Activated CD4-positive, alpha-beta T cell treated with anti-CD3 and anti-CD28 coated beads for 36 hours (primary cell): ENCODE measurements around the gene RANBP3. TPM values are rescaled to one million over a fixed set of nuclear protein-coding genes. Genes with fewer than 3 reads are reported as not detected.
"Not testable (repeated sequence)": the region's sequence is repeated elsewhere in the genome, so short reads cannot be mapped to it uniquely, and the experiment has no call there.

Experiments used
- ATAC-seq: fragments of 200-7000 bp; cut with Tn5 transposase; one replicate; pipeline ENCODE4 v1.10.0; 2021; ENCODE audit warnings: mild to moderate bottlenecking, moderate library complexity
- CTCF ChIA-PET: fragments of 350-600 bp; sonication (Branson Sonifier 250); formaldehyde crosslinking; loops from one replicate; lab custom pipeline; 2021; ENCODE audit warnings: antibody characterized with exemption; lab: Charles Lee
- POLR2A ChIA-PET: fragments of 350-600 bp; sonication (Branson Sonifier 250); formaldehyde crosslinking; loops from one replicate; lab custom pipeline; 2021; ENCODE audit warnings: antibody characterized with exemption, inconsistent platforms; lab: Charles Lee
- DNase-seq: peaks from one replicate; pipeline ENCODE4 v3.0.0-alpha.2; 2020
- H3K27ac Mint-ChIP-seq: one replicate; pipeline ENCODE4 v1.8.0; 2021; ENCODE audit warnings: mixed read lengths
- H3K27me3 Mint-ChIP-seq: one replicate; pipeline ENCODE4 v1.8.0; 2021; ENCODE audit warnings: mixed read lengths
- H3K36me3 Mint-ChIP-seq: one replicate; pipeline ENCODE4 v1.8.0; 2021; ENCODE audit warnings: low read depth, mixed read lengths
- H3K4me1 Mint-ChIP-seq: one replicate; pipeline ENCODE4 v1.8.0; 2021; ENCODE audit warnings: mixed read lengths
- H3K4me3 Mint-ChIP-seq: one replicate; pipeline ENCODE4 v1.8.0; 2021; ENCODE audit warnings: mild to moderate bottlenecking, moderate library complexity, mixed read lengths
- H3K9me3 Mint-ChIP-seq: one replicate; pipeline ENCODE4 v1.8.0; 2021; ENCODE audit warnings: low read depth, mixed read lengths
- intact Hi-C, 2 experiments: fragments of 100-400 bp; cut with DNase I in 1 of 2; cut with micrococcal nuclease in 1 of 2; formaldehyde crosslinking; loops; one replicate each; pipeline versions ENCODE4 v1.14.2 to v1.15.1; 2022 to 2024; cut with DNase I, micrococcal nuclease
- total RNA-seq, 2 experiments: library from RNA; stranded (reverse); gene quantifications; one replicate each; pipeline ENCODE4 v1.2.3, GENCODE V29; 2021

Gene RANBP3
- total RNA-seq, 2 experiments from 2014 or later: 85.5 to 103 TPM

- H3K4me1 Mint-ChIP-seq: peaks cover 32% of the 10 kb centered on the region
- POLR2A ChIA-PET, DNase-seq, H3K4me3 Mint-ChIP-seq, H3K27ac Mint-ChIP-seq, H3K9me3 Mint-ChIP-seq, H3K36me3 Mint-ChIP-seq, H3K27me3 Mint-ChIP-seq, ATAC-seq: not testable (repeated sequence)
- CTCF ChIA-PET: interaction anchor here (1.1 to 4.9 kb wide), 4 partner anchors 18 to 37 kb away, joined by 6 to 34 read pairs (median 10); no protein-coding TSS in a partner anchor
- intact Hi-C loops: loop anchor here (2.0 to 5.0 kb wide), 3 partner anchors 33 to 141 kb away; no protein-coding TSS in a partner anchor
These were observed 7.9 kb upstream of the RANBP3 start for GRCh38 chr19:5985837-5986236.

DNA sequence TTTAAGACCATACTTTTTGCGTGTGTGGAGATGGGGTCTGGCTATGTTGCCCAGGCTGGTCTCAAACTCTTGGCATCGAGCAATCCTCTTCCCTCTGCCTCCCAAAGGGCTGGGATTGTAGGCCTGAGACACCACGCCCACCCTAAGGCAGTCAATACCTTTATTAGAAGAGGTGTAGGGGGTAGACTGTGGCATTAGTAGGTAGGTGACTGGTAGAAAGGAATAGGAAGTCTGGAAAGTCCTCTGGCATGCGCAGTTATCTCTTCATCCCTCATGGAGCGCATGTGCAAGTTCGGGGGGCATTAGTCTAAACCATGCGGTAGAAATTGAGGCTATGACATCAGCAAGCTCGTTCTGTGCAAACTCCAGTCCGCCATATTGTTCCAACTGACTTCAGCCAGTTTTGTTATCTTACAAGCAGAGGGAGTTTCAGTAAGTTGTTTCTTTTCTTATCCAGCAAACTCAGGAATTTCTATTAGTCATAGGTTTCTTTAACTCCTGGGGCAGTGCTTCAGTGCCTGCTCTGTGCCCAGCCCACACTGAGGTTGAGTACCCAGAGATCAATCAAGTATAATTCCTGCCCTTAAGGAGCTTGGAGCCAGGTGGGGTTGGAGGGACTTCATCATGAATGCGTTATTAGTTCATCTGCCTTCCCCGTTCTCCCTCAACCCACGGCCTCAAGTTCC lies 7.3 kb upstream of the RANBP3 start:
- Mint-ChIP-seq H3K4me3 (no peak overlapping the region), H3K36me3 (peaks cover 2% of the 10 kb centered on the region), H3K4me1 (peaks cover 34% of the 10 kb centered on the region), H3K27me3 (no peaks in the 10 kb centered on the region), H3K27ac (no peak overlapping the region), H3K9me3 (no peaks in the 10 kb centered on the region)
- CTCF ChIA-PET: interaction anchor here (1.1 to 4.9 kb wide), 5 partner anchors 17 to 141 kb away, joined by 3 to 34 read pairs (median 6); no protein-coding TSS in a partner anchor
- POLR2A ChIA-PET: no interaction called here
- DNase-seq (no peak), ATAC-seq (peak; percentile 21)
- intact Hi-C loops: loop anchor here in 1 of 2 experiments (5.0 kb wide), 1 partner anchor 142 kb away; no protein-coding TSS in a partner anchor

DNA sequence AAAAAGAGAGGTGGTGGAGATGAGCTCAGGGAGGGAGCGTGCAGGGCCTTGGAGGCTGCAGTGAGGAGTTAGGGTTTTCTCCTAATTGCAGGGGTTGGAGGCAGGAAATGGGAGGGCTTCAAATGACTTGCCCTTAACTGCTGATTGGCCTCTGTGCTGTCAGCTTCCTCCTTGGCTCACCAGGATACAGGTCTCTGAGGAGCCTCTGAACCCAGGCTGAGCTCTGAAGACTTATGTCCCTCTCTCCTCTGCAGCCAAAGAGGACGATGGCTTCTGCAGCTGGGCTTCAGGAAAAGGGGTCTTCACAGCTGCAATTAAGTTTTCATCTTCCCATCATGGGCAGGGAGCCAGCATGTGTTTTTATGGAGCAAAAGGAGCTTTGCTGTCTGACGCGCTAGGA lies 6.7 kb upstream of the RANBP3 start:
- Mint-ChIP-seq H3K27me3 (no peaks in the 10 kb centered on the region), H3K27ac (no peak overlapping the region), H3K36me3 (peaks cover 2% of the 10 kb centered on the region), H3K4me3 (no peak overlapping the region), H3K4me1 (peaks cover 40% of the 10 kb centered on the region), H3K9me3 (no peaks in the 10 kb centered on the region)
- no peak for DNase-seq
- no peak for ATAC-seq
- intact Hi-C loops: no loop called here
- CTCF ChIA-PET: interaction anchor here (1.1 to 4.9 kb wide), 5 partner anchors 16 to 141 kb away, joined by 3 to 34 read pairs (median 6); no protein-coding TSS in a partner anchor
- POLR2A ChIA-PET: interaction anchor here (0.6 to 0.7 kb wide), 2 partner anchors 39 to 363 kb away, joined by 3 read pairs; no protein-coding TSS in a partner anchor

- POLR2A ChIA-PET: interaction anchor here (0.6 kb wide), 1 partner anchor 328 kb away, joined by 6 read pairs; no protein-coding TSS in a partner anchor
- no peaks in the 10 kb centered on the region for H3K27me3 Mint-ChIP-seq
- ATAC-seq: no peak
- CTCF ChIA-PET: interaction anchor here (0.5 to 4.9 kb wide), 4 partner anchors 15 to 143 kb away, joined by 3 to 34 read pairs (median 3); no protein-coding TSS in a partner anchor
- no peak for DNase-seq
- no peaks in the 10 kb centered on the region for H3K9me3 Mint-ChIP-seq
- intact Hi-C loops: no loop called here
- H3K4me1 Mint-ChIP-seq: peaks cover 45% of the 10 kb centered on the region
- peak overlapping the region; percentile 73 for H3K27ac Mint-ChIP-seq
- no peak overlapping the region for H3K4me3 Mint-ChIP-seq
- H3K36me3 Mint-ChIP-seq: peaks cover 6% of the 10 kb centered on the region
These were observed 5.5 kb upstream of the RANBP3 start for GRCh38 chr19:5983367-5983955.

GRCh38 chr19:5978606-5979552 lies 939 bp upstream of the RANBP3 start:
- POLR2A ChIA-PET: interaction anchor here (0.6 to 1.6 kb wide), 3 partner anchors 36 to 259 kb away, joined by 3 to 5 read pairs (median 4); partner anchors contain the start of genes LONP1, NDUFA11 and VMAC
- CTCF ChIA-PET: interaction anchor here (0.6 to 5.3 kb wide), 8 partner anchors 8 to 175 kb away, joined by 3 to 39 read pairs (median 5); partner anchors contain the start of gene NRTN
- ATAC-seq (no peak), DNase-seq (no peak)
- Mint-ChIP-seq H3K27me3 (no peaks in the 10 kb centered on the region), H3K36me3 (peaks cover 31% of the 10 kb centered on the region), H3K27ac (peak overlapping the region; percentile 90), H3K9me3 (no peaks in the 10 kb centered on the region), H3K4me1 (peaks cover 58% of the 10 kb centered on the region), H3K4me3 (peak overlapping the region; percentile 94)
- intact Hi-C loops: loop anchor here (1.0 to 5.0 kb wide), 18 partner anchors 26 to 1577 kb away; partner anchors contain the start of genes VMAC (in 2 of the 2), CATSPERD (in 1 of the 2), CHAF1A (in 1 of the 2) and CLPP (in 1 of the 2)

DNA sequence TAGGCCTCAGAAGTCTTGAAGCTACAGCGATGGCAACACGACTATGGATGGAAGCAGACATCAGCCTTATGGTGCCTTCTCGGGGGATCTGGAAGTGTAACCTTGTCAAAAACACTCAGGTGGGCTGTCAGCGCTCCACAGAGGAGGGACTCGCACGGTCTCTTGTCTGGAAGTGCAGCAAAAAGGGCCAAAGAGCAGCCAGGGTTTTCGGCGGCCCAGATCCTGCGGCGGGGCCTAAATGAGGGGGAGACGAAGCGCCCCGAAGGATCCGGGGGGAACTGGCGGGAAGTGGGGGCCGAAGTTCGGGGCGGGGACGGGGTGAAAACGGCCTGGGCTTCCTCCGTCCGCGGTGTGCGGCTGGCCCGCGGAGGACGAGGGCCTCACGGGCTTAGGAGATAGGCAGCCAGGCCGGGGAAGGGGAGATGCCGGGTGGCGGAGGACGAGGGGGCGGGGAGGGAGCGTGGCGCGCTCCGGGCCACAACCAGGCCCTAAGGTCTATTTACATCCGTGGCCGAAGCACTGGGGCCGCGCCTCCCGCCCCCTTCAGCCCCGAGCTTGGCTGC lies 637 bp downstream of the RANBP3 start:
- ChIA-PET CTCF (interaction anchor here (0.7 to 5.3 kb wide), 4 partner anchors 10 to 259 kb away, joined by 3 to 39 read pairs (median 18); no protein-coding TSS in a partner anchor), POLR2A (interaction anchor here (0.5 to 1.6 kb wide), 3 partner anchors 9 to 257 kb away, joined by 3 to 4 read pairs (median 3); partner anchors contain the start of genes LONP1, NDUFA11 and VMAC)
- H3K4me1 Mint-ChIP-seq: peaks cover 59% of the 10 kb centered on the region
- H3K4me3 Mint-ChIP-seq: peak overlapping the region; percentile 94
- intact Hi-C loops: loop anchor here in 1 of 2 experiments (5.0 kb wide), 4 partner anchors 295 to 1575 kb away; partner anchors contain the start of genes CHAF1A, DPP9, HSD11B1L and MICOS13
- peaks cover 40% of the 10 kb centered on the region for H3K36me3 Mint-ChIP-seq
- peak overlapping the region; percentile 88 for H3K27ac Mint-ChIP-seq
- DNase-seq: peak; percentile 45
- H3K9me3 Mint-ChIP-seq: no peaks in the 10 kb centered on the region
- no peak for ATAC-seq
- no peaks in the 10 kb centered on the region for H3K27me3 Mint-ChIP-seq

GRCh38 chr19:5976768-5977167 lies 1.2 kb downstream of the RANBP3 start:
- peaks cover 61% of the 10 kb centered on the region for H3K4me1 Mint-ChIP-seq
- peaks cover 40% of the 10 kb centered on the region for H3K36me3 Mint-ChIP-seq
- ChIA-PET POLR2A (interaction anchor here (0.5 to 1.6 kb wide), 2 partner anchors 8 to 73 kb away, joined by 3 to 4 read pairs; partner anchors contain the start of genes NDUFA11 and VMAC), CTCF (interaction anchor here (1.2 to 2.5 kb wide), 2 partner anchors 9 to 28 kb away, joined by 3 to 17 read pairs; no protein-coding TSS in a partner anchor)
- H3K9me3 Mint-ChIP-seq: no peaks in the 10 kb centered on the region
- ATAC-seq: no peak
- no peak for DNase-seq
- H3K27ac Mint-ChIP-seq: peak overlapping the region; percentile 88
- H3K4me3 Mint-ChIP-seq: peak overlapping the region; percentile 94
- intact Hi-C loops: loop anchor here in 1 of 2 experiments (5.0 kb wide), 4 partner anchors 294 to 1574 kb away; partner anchors contain the start of genes CHAF1A, DPP9, HSD11B1L and MICOS13
- H3K27me3 Mint-ChIP-seq: no peaks in the 10 kb centered on the region

DNA sequence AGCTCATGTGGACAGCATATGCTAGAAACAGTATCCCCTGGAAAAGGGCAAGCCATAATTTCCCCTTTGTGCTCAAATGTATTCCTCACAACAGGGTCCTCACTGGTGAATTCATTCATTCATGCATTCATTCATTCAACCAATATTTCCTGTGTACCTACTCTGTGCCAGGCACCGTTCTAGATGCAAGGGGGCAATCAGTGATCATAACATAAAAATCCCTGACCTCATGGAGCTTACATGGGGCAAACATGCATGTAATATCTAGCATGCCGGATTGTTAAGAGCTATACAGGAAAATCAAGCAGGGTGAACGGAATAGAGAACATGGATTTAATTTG lies 2.6 kb downstream of the RANBP3 start:
- no peaks in the 10 kb centered on the region for H3K9me3 Mint-ChIP-seq
- H3K27ac Mint-ChIP-seq: peak overlapping the region; percentile 78
- H3K4me1 Mint-ChIP-seq: peaks cover 69% of the 10 kb centered on the region
- peak overlapping the region; percentile 94 for H3K4me3 Mint-ChIP-seq
- DNase-seq (no peak), ATAC-seq (no peak)
- intact Hi-C loops: loop anchor here in 1 of 2 experiments (5.0 kb wide), 4 partner anchors 293 to 1573 kb away; partner anchors contain the start of genes CHAF1A, DPP9, HSD11B1L and MICOS13
- ChIA-PET CTCF (interaction anchor here (0.5 to 2.5 kb wide), 6 partner anchors 8 to 172 kb away, joined by 3 to 17 read pairs (median 4); no protein-coding TSS in a partner anchor), POLR2A (interaction anchor here (0.7 to 1.0 kb wide), 2 partner anchors 22 to 184 kb away, joined by 3 read pairs; no protein-coding TSS in a partner anchor)
- H3K27me3 Mint-ChIP-seq: no peaks in the 10 kb centered on the region
- peaks cover 41% of the 10 kb centered on the region for H3K36me3 Mint-ChIP-seq

- H3K27ac Mint-ChIP-seq: peak overlapping the region; percentile 78
- H3K4me1 Mint-ChIP-seq: peaks cover 69% of the 10 kb centered on the region
- H3K9me3 Mint-ChIP-seq: no peaks in the 10 kb centered on the region
- peaks cover 39% of the 10 kb centered on the region for H3K36me3 Mint-ChIP-seq
- ATAC-seq (peak; percentile 59), DNase-seq (peak; percentile 79)
- CTCF ChIA-PET: interaction anchor here (0.5 to 2.5 kb wide), 5 partner anchors 8 to 171 kb away, joined by 3 to 17 read pairs (median 3); no protein-coding TSS in a partner anchor
- H3K27me3 Mint-ChIP-seq: no peaks in the 10 kb centered on the region
- intact Hi-C loops: loop anchor here in 1 of 2 experiments (5.0 kb wide), 4 partner anchors 293 to 1573 kb away; partner anchors contain the start of genes CHAF1A, DPP9, HSD11B1L and MICOS13
- POLR2A ChIA-PET: interaction anchor here (0.7 to 1.0 kb wide), 3 partner anchors 13 to 183 kb away, joined by 3 to 4 read pairs (median 3); no protein-coding TSS in a partner anchor
- H3K4me3 Mint-ChIP-seq: peak overlapping the region; percentile 94
These were observed 3.1 kb downstream of the RANBP3 start for GRCh38 chr19:5974721-5975387.
